Muscle of back (tissue), 11 donors: ENCODE data around the gene ADGRG1. TPM values are rescaled to one million over a fixed set of nuclear protein-coding genes. Genes with fewer than 3 reads are reported as not detected.

Experiments used
- DNase-seq, 3 donors: peaks; one replicate each; pipeline versions ENCODE4 v3.0.0 to v3.0.0-alpha.2; 2013
- polyA plus RNA-seq, 10 donors: library from polyadenylated mRNA; unstranded; fragments of 120-200 nt; gene quantifications; one replicate each; pipeline ENCODE4 v1.2.1, GENCODE V29; 2013; ENCODE audit not compliant: insufficient read length in 10 of 10

The ADGRG1 gene
- polyA plus RNA-seq, 10 donors: 4.4 to 19.3 (median 6.1) TPM

DNA sequence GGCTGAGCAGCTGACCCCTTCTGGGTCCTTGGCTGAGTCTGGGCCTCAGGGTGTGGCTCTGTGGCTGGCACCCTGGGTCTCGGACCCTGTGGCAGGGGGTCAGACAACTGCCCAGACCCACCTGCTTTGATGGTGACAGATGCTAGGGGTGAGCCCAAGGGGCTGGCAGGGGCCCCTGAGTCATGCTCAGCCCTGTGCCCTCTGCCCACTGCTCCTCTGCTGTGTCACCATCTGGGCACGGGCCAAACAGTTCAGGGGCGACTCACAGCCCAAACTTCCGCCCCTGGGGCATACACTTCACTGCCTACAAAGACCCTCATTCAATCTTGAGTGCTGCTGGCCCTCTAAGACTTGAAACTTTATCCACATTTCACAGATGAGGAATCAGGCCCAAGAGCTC is 5.7 kb downstream of the ADGRG1 start:
- no peak for DNase-seq

DNA sequence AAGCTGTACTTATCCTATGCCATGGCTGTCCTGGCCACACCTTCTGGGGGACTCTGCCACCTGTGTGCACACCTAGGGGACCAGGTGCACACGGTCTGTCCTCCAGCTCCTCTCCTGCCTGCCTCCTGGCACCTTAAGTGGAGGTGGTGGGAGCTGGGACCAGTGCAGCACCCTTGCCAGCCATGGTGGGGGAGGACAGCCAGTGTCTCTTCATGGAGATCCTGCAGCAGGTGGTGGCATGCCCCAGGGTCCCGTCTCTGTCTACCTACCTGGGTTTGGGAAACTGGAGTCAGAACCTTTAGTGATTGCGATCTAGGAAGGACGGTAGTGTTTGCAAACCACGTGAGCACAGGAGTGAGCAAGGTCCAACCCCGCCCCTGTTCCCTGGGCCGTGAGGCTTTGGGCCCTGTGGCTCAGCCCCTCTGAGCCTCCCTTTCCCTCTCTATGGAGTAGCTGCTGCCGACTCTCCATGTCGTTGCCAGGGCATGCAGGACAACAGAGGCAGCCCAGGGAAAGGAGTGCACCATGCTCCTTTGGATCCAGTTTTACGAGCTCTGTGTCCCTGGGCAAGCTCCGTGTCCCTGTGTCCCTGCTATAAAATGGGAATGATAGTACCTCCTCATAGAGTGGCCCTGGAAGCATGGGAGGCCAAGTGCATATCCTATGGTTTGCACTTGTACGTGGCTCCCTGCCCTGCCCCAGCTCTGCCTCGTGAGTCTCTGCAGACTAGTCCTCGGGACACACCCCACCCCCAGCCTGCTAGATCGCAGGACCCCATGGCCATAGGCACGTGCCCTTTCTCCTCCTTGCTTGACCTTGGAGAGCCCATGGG is 7.1 kb downstream of the ADGRG1 start:
- no peak for DNase-seq

DNA sequence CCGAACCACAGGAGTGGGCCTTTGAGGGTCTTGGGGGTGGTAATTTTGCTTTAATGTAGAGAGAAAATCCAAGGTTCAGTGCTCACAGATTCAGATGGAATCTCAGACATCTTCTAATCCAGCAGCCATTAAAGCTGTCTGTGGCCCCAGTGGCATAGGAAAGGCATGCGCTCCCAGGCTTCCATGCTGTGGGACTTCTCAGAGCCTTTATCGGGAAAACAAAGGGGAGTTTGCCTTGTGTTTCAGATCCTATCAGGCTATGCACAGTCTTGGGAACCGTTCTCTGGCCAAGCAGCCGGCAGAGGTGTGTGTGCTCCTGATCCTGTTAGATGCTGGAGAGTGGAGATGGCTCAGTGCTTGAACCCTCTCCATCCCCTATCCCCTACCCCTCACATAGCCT is 7.8 kb downstream of the ADGRG1 start:
- DNase-seq: no peak

DNA sequence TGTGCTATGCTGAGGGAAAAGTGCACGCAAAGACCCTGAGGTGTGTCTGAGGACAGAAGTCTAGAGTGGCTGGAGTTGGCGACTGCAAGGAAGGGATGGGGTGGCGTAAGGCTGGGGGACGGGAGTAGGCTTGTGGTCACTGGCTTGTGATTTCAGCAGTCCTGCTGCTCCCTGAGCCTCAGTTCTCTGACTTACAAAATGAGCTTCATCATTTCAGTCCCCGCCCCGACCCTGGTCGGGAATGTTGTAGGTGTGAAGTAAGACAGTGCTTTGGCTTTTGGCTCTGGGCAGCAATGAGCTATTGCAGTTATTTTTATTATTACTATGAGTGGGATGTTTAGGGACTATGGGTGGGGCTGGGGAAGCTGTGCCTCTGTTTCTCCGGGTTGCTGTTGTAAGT is 8.6 kb downstream of the ADGRG1 start:
- DNase-seq: no peak

DNA sequence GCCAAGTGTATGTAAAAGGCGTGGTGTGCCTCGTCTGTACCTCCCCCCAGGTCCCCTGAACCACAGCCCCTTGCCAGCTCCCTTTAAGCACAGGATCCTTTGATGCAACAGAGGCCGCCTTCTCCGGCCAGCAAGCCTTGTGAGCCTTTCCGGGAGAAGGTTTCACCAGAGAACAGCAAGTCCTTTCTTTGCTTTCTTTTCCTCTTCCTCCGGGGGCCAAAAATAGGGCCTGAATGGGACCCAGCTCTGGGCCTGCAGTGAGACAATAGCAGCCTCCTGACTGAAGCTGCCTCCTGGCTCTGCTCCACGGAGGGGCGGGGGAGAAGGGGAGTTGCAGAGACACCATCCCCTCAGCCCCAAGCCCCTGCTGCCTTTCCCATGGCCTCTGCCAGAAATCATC is 9.0 kb downstream of the ADGRG1 start:
- DNase-seq: peak in 1 of 3 donors; percentile 63

DNA sequence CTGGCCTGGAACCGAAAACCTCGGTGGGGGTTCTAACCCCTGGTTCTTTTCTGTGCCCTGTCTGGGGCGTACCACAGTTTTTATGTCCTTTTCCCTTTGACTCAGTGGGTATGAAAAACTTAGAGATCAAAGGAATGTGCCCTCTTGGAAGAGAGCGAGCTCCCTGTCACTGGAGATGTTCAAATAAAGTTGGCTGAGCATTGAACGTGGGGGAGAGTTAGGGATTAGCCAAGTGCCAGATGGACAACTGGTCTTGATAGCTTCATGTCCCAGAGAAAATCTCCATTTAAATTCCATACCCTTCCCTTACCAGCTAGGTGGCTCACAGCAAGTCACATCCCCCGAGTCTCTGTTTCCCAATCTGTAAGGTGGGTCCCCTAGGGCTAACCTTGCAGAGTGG is 9.5 kb downstream of the ADGRG1 start:
- no peak for DNase-seq

DNA sequence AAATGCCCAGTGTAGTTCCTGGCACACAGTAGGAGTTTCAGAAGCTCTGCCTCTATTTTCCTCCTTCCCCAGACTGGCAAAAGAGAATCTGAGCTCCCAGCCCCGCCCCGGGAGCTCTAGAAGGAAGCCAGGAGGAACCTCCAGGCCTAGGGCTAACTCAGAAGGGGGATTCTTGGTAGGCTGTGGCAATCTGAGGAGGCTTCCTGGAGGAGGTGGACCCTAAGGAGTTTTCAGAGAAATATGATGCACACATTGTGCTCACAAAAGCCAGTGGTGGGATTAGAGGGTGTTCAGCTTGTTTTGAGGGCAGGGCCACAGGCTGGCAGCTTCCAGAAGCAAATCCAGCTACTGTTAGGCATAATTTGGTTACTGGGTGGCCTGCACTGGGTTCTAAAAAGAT is 10.0 kb downstream of the ADGRG1 start:
- no peak for DNase-seq

DNA sequence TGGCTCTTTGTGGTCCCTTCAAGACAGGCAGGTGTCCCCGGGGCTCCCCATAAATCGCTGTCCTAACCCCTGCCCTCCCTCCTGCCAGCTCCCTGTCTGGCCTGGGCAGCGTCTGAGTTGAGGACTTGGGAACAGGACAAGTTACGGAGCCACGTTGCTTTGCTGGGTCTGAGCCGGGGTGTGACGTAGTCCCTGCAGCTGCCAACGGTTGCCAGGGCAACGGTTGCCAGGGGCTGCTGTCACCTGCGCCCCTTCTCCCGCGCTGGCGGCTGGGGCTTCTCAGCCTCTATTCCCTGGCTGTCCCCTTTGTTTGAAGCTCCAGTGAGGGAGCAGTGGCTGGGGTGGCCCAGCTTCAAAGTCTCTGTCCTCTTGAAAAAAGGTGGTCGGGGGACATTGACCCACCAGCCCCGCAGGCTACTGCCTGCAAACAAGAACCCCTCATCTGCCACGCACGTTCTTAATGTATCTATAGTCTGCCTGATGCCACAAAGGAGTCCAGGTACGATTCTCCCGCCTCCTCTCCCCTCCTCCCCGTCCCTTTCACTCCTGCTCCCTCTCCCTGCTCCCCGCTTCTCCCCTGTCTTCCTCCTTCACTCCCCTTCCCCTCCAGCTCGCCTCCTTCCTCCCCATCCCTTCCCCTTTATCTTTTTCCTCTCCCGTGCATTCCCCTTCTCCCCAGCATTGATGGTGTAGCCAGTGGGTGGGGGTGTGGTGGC is 10.9 kb downstream of the ADGRG1 start:
- DNase-seq: peak in 2 of 3 donors; percentile 72 to 84

DNA sequence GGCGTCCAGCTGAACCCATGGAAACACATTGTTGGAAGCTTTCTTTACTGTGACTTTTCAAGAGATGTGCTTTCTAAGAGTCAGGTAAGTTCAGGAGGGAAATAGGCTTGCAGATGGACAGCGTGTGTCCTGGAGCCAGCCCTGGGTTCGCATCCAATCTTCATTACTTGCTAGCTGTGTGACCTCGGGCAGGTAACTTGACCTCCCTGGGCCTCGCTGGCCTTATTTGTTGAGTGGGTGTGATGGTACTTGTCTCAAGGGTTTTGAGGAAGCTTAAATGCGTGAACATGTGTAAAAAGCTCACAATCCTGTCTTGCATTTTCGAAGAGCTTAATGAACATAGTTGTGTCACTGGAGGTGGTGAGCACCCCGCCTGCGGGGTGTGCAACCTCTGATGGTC is 11.8 kb downstream of the ADGRG1 start:
- no peak for DNase-seq

DNA sequence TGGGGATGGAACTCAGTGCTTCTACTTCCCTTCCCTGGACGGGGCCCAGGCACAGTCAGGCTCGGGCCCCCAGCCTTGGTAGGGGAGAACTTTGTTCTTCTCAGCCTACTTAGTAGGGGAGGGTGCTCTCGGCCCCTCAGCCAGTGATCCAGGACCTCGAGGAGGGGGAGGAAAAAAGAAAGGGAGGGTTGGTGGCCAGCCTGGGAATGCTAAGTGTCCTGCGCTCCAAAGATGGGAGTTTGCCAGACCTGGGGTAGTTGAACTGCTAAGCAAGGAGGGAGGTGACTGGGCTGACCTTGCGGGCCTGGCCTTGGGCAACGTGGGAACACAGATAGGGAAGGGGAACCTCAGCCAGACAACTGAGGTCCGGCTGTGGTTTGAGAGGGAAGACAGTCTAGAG is 12.2 kb downstream of the ADGRG1 start:
- no peak for DNase-seq

DNA sequence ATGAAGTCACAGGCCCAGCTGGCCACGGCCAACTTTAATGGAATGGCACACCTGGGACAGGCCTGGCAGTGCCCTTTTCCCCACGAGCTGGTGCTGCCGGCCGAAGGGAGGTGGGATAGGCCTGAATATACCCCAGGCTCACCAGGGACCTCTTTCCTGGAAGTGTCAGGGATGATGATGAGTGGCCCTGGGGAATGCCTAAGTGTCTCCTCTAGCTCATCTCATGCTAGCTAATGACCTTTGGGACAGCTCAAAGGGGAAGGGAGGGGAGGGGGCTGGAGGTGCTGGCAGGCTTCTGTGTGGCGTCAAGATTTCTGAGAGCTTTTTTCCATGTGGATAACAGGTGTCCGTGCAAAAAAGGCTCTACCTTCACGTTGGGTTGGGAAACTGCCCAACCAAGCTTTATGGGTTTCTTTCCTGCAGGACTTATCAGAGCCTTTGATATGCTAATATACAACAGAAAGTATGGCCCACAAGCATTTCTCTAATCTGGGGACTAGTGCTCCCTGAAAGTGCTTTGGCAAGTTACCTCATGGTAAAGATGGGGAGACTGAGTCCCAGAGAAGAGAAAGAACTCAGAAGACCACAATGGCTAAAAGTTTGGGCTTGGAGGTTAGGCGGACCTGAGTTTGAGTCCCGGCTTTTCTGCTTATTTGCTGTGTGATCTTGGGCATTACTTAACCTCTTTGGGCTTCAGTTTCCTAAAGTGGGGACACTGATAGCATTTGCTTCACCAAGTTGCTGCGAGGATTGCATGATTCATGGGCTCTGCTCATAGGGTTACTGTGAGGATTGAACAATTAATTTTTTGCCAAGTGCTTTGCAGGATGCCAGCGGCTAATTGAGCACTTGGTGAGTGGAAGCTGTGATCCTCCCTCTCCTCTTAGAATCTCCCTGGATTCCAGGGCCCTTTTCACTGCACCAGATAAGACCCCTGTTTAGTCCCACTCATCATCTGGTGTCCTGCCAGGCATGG is 14.0 kb downstream of the ADGRG1 start:
- DNase-seq: no peak

DNA sequence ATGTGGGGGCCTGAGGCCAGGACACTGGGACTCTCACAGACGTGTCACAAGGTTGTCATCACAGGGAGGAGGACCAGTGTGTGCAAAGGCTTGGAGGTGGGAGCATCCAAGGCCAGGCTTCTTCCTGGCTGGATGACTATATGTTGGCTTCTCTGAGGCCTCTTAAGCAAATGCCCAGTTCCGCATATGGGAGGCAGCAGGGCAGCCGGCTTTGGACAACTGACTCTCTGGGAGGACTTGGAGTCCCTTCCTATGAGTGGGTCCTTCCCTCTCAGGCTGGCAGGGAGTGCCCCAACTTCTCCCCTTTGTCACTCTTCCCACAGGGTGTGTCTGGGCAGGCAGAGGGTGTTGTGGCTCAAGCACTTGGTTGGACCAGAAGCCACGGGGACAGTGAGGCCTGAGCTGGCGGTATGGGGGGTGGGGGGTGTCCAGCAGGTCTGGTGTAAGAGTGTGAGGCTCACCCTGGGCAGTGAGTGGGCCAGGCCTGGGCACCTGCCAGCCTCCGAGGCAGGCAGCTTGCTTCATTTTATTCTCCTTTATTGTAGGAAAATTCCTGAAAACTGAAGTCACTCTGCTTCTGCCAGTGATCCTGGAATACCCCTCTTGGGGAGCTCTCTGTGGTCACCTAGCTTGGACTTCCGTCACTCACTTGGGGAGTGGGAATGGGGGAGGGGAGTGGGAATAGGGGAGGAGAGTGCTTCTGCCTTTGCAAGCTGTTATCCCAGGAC is 14.9 kb downstream of the ADGRG1 start:
- no peak for DNase-seq

DNA sequence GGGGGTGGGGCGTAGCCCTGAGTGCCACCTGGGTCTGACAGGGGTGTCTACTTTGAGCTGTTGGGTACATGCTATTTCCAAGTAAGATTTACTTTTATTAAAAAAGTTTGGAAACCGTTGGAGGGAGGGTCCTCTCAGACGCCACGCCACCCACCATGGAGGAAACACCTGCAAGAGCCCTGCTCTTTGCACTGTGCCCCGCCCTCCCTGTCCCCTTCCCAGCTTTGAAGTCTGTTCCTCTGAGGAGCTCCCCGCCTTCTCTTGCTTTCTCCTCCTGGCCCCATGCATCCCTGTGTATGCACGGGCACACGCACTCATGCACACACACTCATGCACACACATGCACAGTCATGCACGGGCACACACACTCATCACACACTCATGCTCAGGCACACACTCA is 15.5 kb downstream of the ADGRG1 start:
- DNase-seq: no peak

DNA sequence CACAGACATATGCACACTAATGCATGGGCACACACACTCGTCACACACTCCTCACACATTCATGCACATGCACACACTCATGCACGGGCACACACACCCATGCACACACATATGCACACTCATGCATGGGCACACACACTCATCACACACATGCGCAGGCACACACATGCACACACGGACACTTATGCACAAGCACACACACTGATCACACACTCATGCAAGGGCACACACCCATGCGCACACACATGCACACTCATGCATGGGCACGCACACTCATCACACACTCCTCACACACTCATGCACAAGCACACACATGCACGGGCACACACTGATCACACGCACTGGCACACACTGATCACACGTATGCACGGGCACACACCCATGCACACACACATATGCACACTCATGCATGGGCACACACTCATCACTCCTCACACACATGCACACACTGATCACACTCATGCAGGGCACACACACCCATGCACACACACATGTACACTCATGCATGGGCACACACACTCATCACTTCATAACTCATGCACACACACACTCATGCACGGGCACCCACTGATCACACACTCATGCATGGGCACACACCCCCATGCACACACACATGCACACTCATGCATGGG is 16.1 kb downstream of the ADGRG1 start:
- DNase-seq: no peak

DNA sequence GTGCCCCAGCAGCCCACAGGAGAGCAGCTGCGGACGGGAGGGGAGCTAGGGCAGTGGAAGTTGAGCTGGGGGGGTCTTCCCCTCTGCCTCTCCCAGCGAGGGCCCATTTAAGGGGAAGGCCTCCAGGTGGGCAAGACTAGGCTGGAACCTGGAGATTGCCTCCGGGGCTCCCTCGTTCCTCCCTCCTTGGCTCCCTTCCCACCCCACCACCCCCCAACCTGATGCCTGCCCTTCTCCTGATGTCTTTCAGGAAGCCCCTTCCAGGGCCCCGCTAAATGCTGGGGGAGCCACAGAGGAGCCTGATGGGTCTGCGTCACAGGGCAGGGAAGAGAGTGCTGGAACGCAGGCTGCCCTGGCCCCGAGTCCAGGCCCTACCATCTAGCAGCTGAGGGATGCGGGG is 16.7 kb downstream of the ADGRG1 start:
- no peak for DNase-seq

DNA sequence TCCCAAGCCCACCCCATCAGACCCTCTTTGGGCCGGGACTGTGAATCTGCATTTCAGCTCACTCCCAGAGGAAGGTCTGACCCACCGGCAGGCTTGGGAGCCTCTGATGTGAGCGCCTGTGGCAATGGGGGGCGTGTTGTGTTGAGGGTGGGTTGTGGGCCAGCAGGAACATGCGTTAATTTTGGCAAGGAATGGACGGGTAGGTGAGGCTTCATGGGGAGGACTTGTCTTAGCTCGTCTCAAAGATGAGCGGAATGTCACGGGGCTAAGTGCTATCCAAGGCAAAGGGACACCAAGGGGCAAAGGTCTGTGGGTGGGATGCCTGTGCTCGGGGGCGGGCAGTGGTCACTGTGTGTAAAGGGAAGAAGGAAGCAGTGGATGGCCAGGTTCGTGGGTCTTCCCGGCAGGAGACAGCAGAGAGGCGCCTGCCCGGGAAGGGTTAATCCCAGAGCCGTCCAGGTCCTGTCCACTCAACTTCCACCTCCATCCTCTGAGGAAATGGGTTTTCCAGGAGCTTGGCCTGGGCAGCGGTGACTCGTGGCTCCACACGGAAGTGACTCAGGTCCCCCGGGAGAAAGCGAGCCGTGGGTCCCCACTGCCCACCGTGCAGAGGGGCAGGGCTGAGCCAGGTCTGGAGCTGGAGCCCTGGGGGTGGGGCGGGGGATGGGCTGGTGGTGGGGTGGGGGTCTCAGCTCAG is 17.4 kb downstream of the ADGRG1 start:
- peak in 1 of 3 donors; percentile 69 for DNase-seq

DNA sequence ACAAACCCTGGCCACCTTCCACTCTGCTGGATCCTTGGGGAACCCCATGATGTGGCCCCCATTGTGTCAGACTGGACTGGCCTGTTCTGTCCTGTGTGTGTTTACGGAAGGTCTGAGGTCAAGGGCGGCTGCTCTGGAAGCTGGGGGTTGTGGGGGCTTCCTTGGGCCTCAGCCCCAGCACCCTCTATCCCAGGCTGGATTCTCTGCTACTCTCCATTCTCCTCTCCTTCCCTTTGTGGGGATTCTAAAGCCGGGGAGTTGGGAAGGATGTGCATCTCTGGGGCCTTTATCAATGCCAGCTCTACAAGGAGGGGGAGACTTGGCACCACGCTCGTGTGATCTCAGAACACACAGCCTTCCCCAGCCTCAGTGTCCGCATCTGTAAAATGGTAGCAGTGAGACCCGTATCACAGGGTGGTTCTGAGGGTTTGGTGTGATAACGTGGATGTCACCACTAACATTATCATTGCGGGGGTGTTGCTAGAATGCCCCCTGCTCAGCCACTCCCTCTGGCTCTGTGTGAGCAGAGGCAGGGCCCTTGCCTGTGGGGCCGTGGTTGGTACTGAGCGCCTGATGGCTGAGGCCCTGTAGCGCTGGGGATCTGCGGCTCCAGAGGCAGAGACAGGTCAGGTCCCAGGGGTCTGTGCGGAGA is 18.1 kb downstream of the ADGRG1 start:
- DNase-seq: peak in 1 of 3 donors; percentile 49

DNA sequence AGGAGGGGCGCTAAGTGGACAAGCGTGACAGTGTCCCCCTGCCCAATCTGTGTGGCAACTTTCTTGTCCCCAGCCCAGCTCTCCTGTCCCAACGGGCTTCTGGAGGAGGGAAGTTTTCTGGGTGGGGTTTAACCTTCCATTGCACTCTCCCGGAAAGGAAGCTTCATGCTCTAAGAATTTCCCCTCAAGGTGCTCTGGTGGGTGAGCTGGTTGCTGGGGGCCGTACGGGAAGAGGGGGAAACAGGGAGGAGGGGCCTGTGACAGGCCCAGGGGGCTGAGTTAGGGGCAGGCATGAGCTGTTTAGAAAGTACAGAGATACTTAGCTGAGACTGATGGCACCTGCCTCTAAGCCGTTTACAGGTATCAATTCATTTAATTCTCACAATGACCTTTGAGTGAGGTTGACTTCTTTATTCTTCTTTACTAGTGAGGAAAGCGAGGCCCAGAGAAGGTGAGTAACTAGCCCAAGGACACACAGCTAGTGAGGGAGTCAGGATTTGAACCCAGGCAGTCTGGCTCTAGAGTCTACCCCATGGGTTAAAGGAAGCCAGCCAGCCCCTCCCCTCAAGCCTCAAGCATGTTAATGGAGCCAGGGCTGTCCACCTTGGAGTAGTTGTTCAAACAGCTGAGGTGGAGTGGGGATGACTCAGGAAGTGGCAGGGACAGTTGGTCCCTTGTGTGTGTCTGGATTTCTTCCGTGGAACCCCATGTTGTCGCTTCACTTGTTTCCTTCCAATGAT is 18.9 kb downstream of the ADGRG1 start:
- DNase-seq: no peak

DNA sequence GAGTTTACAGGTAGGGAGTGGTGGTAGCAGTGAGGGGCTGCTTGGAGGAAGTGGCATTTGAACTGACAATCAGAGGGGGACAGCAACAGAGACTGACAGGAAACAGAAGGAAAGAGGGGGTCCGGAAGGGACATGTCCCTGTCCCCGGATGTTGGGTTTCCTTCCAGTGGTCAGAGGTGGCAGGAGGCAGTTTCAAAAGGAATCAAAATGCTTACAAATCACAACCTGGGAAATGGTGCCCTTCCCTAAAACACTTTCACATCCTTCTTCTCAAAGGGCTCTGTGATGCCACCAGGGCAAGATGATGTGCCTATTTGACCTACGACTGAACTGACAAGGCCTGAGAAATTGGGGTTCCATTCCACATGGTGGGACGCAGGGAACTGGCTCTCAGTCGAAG is 19.7 kb downstream of the ADGRG1 start:
- DNase-seq: no peak
